Inflammatory macrophage (primary cell): ENCODE results near the gene VMAC.

Experiments used
- DNase-seq, 2 donors: peaks; one replicate each; pipeline ENCODE4 v3.0.0-alpha.2; 2020 to 2022

VMAC gene

GRCh38 chr19:5931251-5931650, 26.6 kb downstream of the VMAC start:
- no peak for DNase-seq

GRCh38 chr19:5932146-5932545, 27.5 kb downstream of the VMAC start:
- no peak for DNase-seq

DNA sequence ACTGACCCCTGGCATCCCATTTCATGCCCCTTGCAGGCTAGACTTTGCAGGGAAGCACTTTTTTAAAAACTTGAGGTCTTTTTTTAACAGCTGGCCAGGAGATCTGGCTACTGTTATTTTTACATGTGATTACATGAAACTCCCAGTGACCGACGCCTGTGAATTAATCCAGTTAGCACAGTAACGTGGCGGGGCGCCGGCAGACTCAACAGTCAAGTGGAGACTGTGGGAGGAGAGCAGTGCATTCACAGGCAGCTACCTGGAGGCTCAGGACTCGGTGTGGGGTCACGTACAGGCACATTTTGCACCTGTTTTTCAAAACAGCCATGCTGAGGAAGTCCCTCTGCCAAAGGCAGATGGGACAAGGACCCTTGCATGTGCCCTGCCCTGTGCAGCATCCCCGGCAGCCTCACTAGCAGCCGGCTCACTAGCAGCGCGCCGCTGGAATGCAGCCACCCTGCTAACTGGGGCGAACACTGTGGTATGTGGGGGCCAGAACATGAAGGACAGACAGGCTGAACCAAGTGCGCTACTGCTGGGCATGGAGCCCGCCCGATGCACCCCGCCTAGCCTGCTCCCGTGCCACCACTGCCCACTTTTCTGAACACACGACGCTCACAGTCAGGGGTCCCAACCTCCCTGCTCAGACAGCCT, 28.1 kb downstream of the VMAC start:
- no peak for DNase-seq

DNA sequence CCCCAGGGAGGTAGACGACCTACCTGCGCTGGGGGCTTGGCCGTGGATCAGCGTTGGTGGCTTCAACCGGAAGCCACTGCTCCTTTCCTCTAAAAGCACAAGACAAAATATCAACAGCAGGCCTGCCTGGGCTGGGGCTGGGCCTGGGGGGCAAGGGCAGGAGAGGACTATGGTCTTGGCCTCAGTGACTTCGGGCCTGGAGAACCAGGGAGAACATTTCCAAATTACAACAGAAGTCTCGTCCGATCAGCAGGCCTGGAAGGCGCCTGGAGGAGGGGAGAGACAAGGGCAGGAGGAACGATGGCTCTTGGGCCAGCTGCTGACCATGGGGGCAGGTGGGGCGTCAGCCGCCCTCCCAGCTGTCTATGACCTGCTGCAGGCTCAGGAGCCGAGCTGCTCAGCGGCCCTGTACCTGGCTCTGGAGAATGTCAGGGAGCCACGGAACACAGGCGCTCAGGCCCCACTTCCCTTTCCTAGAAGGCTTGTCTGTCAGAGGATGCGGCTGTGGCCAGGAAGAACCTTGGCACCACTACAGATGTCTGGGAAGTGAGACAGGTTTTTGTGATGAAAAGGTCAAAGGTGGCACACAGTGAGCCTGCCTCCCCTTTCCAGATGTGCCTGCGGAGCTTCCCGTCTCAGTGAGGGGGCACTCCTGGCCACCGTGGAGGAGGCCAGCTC, 28.9 kb downstream of the VMAC start:
- DNase-seq = no peak

- DNase-seq = no peak
These were observed 29.4 kb downstream of the VMAC start for GRCh38 chr19:5934069-5934401.

- no peak for DNase-seq
These were observed 30.3 kb downstream of the VMAC start for GRCh38 chr19:5934774-5935472.

- DNase-seq = no peak
These were observed 31.0 kb downstream of the VMAC start for GRCh38 chr19:5935473-5936291.

GRCh38 chr19:5936292-5936592, 31.6 kb downstream of the VMAC start:
- no peak for DNase-seq

- no peak for DNase-seq
These were observed 32.9 kb downstream of the VMAC start for GRCh38 chr19:5937550-5937949.

DNA sequence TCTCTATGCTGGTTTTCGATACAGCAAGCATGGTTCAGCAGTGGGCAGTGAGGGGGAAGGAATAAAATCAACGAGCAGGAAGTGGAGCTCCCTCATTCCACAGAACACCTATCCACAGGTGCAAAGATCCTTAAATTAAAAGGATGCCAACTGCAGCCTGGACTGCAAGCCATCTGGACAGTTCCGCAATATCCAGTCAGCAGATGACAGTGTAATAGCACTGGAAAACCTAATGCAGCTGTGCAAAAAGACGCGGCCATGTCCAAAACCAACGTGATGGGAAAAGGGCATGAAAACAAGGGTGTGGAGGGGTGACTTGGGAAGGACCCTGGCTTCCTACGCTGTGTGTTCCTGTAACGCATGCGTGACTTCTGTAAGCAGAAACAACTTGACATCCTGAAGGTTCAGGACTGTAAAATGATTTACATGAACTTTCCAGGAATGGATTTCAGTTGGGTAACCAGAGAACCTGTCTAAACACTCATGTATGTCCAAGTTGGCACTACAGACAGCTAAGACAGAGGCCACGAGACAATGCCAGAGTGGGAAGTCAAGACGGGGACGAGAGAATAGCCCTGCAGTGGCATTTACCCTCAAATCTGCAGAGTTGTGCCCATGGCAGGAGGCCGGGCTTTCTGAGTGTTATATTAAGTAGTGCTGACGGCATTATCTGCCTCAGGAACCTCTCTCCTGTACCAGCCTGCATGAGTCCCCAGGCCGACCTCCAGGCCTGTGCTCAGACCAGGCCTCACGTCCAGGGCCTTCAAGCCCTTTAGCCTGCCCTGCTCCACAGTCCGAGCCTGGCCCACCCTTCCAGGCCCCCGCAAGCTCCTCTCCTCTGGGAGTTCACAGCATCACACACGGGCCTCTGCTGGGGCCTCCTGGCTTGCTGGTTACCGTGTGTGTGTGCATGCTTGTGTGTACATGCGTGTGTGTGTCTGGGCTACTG, 35.9 kb downstream of the VMAC start:
- no peak for DNase-seq

- no peak for DNase-seq
These were observed 37.0 kb downstream of the VMAC start for GRCh38 chr19:5941673-5942072.

GRCh38 chr19:5943045-5943444, 38.4 kb downstream of the VMAC start:
- DNase-seq = no peak

DNA sequence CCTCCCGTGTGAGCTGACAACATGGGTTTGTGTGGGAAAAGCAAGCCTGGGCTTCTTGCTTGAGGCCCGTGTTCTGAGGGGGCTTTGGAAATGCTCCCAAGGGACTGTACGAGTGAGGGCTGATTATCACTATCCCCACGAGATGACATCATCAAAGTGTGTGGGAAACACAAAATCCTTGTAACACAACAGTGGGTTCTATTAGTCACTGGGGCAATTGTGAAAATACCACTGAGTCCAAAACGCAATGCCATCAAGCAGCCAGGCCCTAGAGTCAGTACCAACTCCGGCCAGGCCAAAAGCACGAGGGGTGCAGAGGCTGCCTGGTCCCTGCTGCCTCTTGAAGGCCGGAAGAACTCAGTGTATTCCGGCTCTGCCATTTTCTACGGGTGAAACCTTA, 39.0 kb downstream of the VMAC start:
- peak in 1 of 2 donors; percentile 28 for DNase-seq

GRCh38 chr19:5947435-5947834, 42.8 kb downstream of the VMAC start:
- peak; percentile 92 to 94 for DNase-seq

- no peak for DNase-seq
These were observed 44.3 kb downstream of the VMAC start for GRCh38 chr19:5948752-5949564.

- no peak for DNase-seq
These were observed 45.2 kb downstream of the VMAC start for GRCh38 chr19:5949792-5950305.

GRCh38 chr19:5950741-5951140, 46.1 kb downstream of the VMAC start:
- no peak for DNase-seq

- DNase-seq = peak; percentile 31 to 60
These were observed 46.7 kb downstream of the VMAC start for GRCh38 chr19:5951338-5951861.

GRCh38 chr19:5952193-5953029, 47.7 kb downstream of the VMAC start:
- DNase-seq = no peak
